Measurements from ENCODE around the gene FBXO27. TPM values are rescaled to one million over a fixed set of nuclear protein-coding genes. Genes with fewer than 3 reads are reported as not detected.

The FBXO27 gene
- polyA plus RNA-seq, 1 experiment, result 7.0 TPM

GRCh38 chr19:39017026-39017425 is 15.3 kb downstream of the FBXO27 start:
- POLR2A ChIA-PET, result no interaction called here
- DNase-seq (ENCODE audit: low read depth), result no peak
- H3K27me3 ChIP-seq (ENCODE audit: control insufficient read depth, insufficient read depth, low read length), result peaks cover 1% of the 10 kb centered on the region; the same call in 1 of the 2 replicates
- TF ChIP-seq, protein P1, sequence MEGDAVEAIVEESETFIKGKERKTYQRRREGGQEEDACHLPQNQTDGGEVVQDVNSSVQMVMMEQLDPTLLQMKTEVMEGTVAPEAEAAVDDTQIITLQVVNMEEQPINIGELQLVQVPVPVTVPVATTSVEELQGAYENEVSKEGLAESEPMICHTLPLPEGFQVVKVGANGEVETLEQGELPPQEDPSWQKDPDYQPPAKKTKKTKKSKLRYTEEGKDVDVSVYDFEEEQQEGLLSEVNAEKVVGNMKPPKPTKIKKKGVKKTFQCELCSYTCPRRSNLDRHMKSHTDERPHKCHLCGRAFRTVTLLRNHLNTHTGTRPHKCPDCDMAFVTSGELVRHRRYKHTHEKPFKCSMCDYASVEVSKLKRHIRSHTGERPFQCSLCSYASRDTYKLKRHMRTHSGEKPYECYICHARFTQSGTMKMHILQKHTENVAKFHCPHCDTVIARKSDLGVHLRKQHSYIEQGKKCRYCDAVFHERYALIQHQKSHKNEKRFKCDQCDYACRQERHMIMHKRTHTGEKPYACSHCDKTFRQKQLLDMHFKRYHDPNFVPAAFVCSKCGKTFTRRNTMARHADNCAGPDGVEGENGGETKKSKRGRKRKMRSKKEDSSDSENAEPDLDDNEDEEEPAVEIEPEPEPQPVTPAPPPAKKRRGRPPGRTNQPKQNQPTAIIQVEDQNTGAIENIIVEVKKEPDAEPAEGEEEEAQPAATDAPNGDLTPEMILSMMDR (IDR thresholded peaks at IDR 0.05; ENCODE audit: insufficient read depth, low read depth, low read length), result no peak
- CTCF ChIA-PET, result interaction anchor here (0.7 kb wide), 1 partner anchor 34 kb away, joined by 6 read pairs; no protein-coding TSS in a partner anchor
- no peak overlapping the region for H3K4me3 ChIP-seq (ENCODE audit: low read depth, low read length)
- H3K36me3 ChIP-seq (ENCODE audit: control insufficient read depth, insufficient read depth, low read length), result no peaks in the 10 kb centered on the region

DNA sequence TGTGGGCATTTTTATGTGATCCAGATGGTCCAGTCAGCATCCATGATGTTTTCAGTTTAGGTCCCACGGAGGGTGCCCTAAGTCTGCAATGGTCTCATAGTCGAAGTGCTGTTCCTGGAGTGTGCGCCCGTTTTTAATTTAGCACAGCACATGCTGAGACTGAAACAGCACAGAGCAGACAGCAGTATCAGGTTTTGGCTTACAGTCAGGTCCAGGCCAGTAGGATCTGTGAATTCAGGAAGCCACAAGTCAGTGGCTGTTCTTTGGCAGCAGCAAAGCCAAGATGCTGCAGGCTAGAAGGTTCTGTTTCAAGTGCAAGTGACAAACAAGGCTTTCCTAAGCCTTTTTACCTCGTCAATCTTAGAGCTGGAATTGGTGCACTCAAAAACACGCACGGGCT is 18.3 kb downstream of the FBXO27 start:
- no peak for DNase-seq (ENCODE audit: low read depth)
- H3K36me3 ChIP-seq (ENCODE audit: control insufficient read depth, insufficient read depth, low read length), result no peaks in the 10 kb centered on the region
- ChIA-PET POLR2A (no interaction called here), CTCF (no interaction called here)
- peaks cover 1% of the 10 kb centered on the region; the same call in 1 of the 2 replicates for H3K27me3 ChIP-seq (ENCODE audit: control insufficient read depth, insufficient read depth, low read length)
- H3K4me3 ChIP-seq (ENCODE audit: low read depth, low read length), result no peak overlapping the region
- TF ChIP-seq, protein P1 (IDR thresholded peaks at IDR 0.05; ENCODE audit: insufficient read depth, low read depth, low read length), result no peak

GRCh38 chr19:39009001-39009400 is 23.3 kb downstream of the FBXO27 start:
- TF ChIP-seq, protein P1 (IDR thresholded peaks at IDR 0.05; ENCODE audit: insufficient read depth, low read depth, low read length), result no peak
- no peak for DNase-seq (ENCODE audit: low read depth)
- Histone ChIP-seq H3K27me3 (ENCODE audit: control insufficient read depth, insufficient read depth, low read length) (no peaks in the 10 kb centered on the region; the same call in 1 of the 2 replicates), H3K4me3 (ENCODE audit: low read depth, low read length) (no peak overlapping the region), H3K36me3 (ENCODE audit: control insufficient read depth, insufficient read depth, low read length) (no peaks in the 10 kb centered on the region)
- CTCF ChIA-PET, result no interaction called here
- POLR2A ChIA-PET, result no interaction called here

DNA sequence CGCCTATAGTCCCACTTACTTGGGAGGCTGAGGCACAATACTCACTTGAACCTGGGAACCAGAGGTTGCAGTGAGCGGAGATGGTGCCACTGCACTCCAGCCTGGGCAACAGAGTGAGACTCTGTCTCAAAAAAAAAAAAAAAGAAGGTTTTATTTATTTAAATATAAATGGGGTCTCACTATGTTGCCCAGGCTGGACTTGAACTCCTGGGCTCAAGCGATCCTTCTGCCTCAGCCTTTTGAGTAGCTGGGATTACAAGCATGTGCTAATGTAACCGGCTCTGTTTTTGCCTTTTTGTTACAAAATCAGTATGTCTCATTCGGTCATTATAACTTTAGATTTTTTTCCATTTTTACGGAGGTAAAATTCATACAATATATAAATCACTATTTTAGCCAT is 24.2 kb downstream of the FBXO27 start:
- TF ChIP-seq, protein P1 (IDR thresholded peaks at IDR 0.05; ENCODE audit: insufficient read depth, low read depth, low read length), result no peak
- H3K27me3 ChIP-seq (ENCODE audit: control insufficient read depth, insufficient read depth, low read length), result no peaks in the 10 kb centered on the region
- ChIA-PET CTCF (interaction anchor here (0.6 kb wide), 1 partner anchor 12 kb away, joined by 3 read pairs; no protein-coding TSS in a partner anchor), POLR2A (no interaction called here)
- no peaks in the 10 kb centered on the region for H3K36me3 ChIP-seq (ENCODE audit: control insufficient read depth, insufficient read depth, low read length)
- DNase-seq (ENCODE audit: low read depth), result no peak
- H3K4me3 ChIP-seq (ENCODE audit: low read depth, low read length), result no peak overlapping the region

DNA sequence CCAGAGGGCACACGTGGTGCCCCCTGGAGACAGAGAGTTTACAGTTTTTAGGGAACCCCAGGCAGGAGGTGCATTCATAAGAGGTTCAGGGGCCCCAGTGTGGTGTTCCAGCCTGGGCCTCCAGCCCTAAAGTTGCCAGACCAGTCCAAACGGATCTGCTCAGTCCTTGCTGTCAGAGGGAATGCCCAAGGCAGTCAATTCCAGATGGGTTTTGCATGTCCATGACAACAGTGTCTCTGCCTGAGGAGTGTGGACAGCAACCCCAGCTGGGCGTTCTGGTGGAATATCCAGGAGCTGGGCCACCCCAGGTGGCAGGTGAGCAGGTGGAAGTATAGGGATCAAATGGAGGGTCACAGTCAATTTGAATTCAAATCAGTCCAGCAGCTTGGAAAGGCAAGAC is 25.3 kb downstream of the FBXO27 start:
- Histone ChIP-seq H3K4me3 (ENCODE audit: low read depth, low read length) (no peak overlapping the region), H3K36me3 (ENCODE audit: control insufficient read depth, insufficient read depth, low read length) (no peaks in the 10 kb centered on the region), H3K27me3 (ENCODE audit: control insufficient read depth, insufficient read depth, low read length) (no peaks in the 10 kb centered on the region)
- TF ChIP-seq, protein P1 (IDR thresholded peaks at IDR 0.05; ENCODE audit: insufficient read depth, low read depth, low read length), result no peak
- ChIA-PET POLR2A (no interaction called here), CTCF (no interaction called here)
- DNase-seq (ENCODE audit: low read depth), result no peak

Measured in BJ (cell line).